Kidney (tissue), 14 donors: ENCODE measurements around the gene TFCP2L1. TPM values are rescaled to one million over a fixed set of nuclear protein-coding genes. Genes with fewer than 3 reads are reported as not detected.

Experiments
- DNase-seq, 5 donors: peaks; one replicate each; pipeline ENCODE4 v3.0.0-alpha.2; 2013 to 2020
- FAIRE-seq: peaks from 2 replicates; lab custom pipeline; 2012; peaks lifted over from hg19 to GRCh38; lab: Jason Lieb, UNC
- H3K27ac ChIP-seq, 2 donors: one replicate each; pipeline ENCODE4 v1.7.0; 2013; ENCODE audit warnings: low read depth in 2 of 2, low read length in 2 of 2, inconsistent platforms in 1 of 2
- H3K27me3 ChIP-seq: one replicate; pipeline ENCODE4 v1.7.1; 2013; ENCODE audit warnings: low read length, inconsistent platforms; ENCODE audit not compliant: control insufficient read depth, insufficient read depth
- H3K36me3 ChIP-seq, 3 donors: one replicate each; pipeline versions ENCODE4 v1.7.0 to v1.7.1; 2013; ENCODE audit warnings: low read length in 3 of 3, control low read depth in 1 of 3, inconsistent platforms in 1 of 3; ENCODE audit not compliant: insufficient read depth in 3 of 3, control insufficient read depth in 2 of 3
- H3K4me1 ChIP-seq, 3 donors: one replicate each; pipeline versions ENCODE4 v1.7.0 to v1.7.1; 2013; ENCODE audit warnings: low read length in 3 of 3, inconsistent platforms in 1 of 3, low read depth in 1 of 3; ENCODE audit not compliant: control insufficient read depth in 2 of 3, insufficient read depth in 2 of 3
- H3K4me3 ChIP-seq, 3 donors: one replicate each; pipeline versions ENCODE4 v1.7.0 to v1.8.1; 2013; ENCODE audit warnings: low read length in 3 of 3, control low read depth in 1 of 3, inconsistent platforms in 1 of 3
- H3K9ac ChIP-seq, 3 donors: one replicate each; pipeline versions ENCODE4 v1.7.0 to v1.7.1; 2013; ENCODE audit warnings: low read length in 3 of 3, control low read depth in 1 of 3, inconsistent platforms in 1 of 3
- H3K9me3 ChIP-seq, 3 donors: one replicate each; pipeline versions ENCODE4 v1.7.0 to v1.7.1; 2013; ENCODE audit warnings: low read length in 3 of 3, control low read depth in 1 of 3, inconsistent platforms in 1 of 3; ENCODE audit not compliant: control insufficient read depth in 2 of 3, insufficient read depth in 1 of 3
- intact Hi-C: fragments of 100-400 bp; cut with DNase I; formaldehyde crosslinking; loops from one replicate; pipeline ENCODE4 v1.11.1; 2022
- polyA plus RNA-seq: library from polyadenylated mRNA; stranded (reverse); fragments of 350-450 nt; fragmentation: Illumina TruSeq; extraction: RNeasy Lipid Tissue Mini Kit (QIAGEN cat#74804); gene quantifications from one replicate; pipeline ENCODE4 v1.2.3, GENCODE V29; 2014; ENCODE audit warnings: low read depth, low replicate concordance; ENCODE audit not compliant: insufficient read depth
- total RNA-seq: library from RNA; stranded (reverse); fragmentation: NEBNext Ultra II Directional; extraction: Animal tissue kit (Norgen Biotek cat#: 25700); gene quantifications from one replicate; pipeline ENCODE4 v1.2.1, GENCODE V29; 2021
- TF ChIP-seq, protein P1 (sequence below): IDR thresholded peaks from 3 replicates; pipeline ENCODE4 v1.5.1; 2012; ENCODE audit warnings: mild to moderate bottlenecking, moderate library complexity, borderline replicate concordance; ENCODE audit not compliant: insufficient read depth; ENCODE audit errors: extremely low read depth
- donor health status: control.
- donor health status: control.
- donor health status: control.
- donor health status: control.
- donor health status: control.
- donor health status: DM: yes; HTN: yes; CAD: no.
- donor health status: Normal renal cell carcinoma (clear cell type).

TFCP2L1 gene
- total and polyA plus RNA-seq, 2 donors from 2014 or later: 44.4 to 172 TPM

- no peak overlapping the region for H3K27ac ChIP-seq
- TF ChIP-seq, protein P1, sequence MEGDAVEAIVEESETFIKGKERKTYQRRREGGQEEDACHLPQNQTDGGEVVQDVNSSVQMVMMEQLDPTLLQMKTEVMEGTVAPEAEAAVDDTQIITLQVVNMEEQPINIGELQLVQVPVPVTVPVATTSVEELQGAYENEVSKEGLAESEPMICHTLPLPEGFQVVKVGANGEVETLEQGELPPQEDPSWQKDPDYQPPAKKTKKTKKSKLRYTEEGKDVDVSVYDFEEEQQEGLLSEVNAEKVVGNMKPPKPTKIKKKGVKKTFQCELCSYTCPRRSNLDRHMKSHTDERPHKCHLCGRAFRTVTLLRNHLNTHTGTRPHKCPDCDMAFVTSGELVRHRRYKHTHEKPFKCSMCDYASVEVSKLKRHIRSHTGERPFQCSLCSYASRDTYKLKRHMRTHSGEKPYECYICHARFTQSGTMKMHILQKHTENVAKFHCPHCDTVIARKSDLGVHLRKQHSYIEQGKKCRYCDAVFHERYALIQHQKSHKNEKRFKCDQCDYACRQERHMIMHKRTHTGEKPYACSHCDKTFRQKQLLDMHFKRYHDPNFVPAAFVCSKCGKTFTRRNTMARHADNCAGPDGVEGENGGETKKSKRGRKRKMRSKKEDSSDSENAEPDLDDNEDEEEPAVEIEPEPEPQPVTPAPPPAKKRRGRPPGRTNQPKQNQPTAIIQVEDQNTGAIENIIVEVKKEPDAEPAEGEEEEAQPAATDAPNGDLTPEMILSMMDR: no peak
- no peak overlapping the region for H3K9ac ChIP-seq
- H3K4me3 ChIP-seq: no peak overlapping the region
- no peaks in the 10 kb centered on the region for H3K36me3 ChIP-seq
- DNase-seq: no peak
- no peaks in the 10 kb centered on the region for H3K9me3 ChIP-seq
- no peak for FAIRE-seq
- intact Hi-C loops: no loop called here
- H3K4me1 ChIP-seq: no peaks in the 10 kb centered on the region
- no peaks in the 10 kb centered on the region for H3K27me3 ChIP-seq
These were observed 4.3 kb upstream of the TFCP2L1 start for GRCh38 chr2:121289271-121289670.

DNA sequence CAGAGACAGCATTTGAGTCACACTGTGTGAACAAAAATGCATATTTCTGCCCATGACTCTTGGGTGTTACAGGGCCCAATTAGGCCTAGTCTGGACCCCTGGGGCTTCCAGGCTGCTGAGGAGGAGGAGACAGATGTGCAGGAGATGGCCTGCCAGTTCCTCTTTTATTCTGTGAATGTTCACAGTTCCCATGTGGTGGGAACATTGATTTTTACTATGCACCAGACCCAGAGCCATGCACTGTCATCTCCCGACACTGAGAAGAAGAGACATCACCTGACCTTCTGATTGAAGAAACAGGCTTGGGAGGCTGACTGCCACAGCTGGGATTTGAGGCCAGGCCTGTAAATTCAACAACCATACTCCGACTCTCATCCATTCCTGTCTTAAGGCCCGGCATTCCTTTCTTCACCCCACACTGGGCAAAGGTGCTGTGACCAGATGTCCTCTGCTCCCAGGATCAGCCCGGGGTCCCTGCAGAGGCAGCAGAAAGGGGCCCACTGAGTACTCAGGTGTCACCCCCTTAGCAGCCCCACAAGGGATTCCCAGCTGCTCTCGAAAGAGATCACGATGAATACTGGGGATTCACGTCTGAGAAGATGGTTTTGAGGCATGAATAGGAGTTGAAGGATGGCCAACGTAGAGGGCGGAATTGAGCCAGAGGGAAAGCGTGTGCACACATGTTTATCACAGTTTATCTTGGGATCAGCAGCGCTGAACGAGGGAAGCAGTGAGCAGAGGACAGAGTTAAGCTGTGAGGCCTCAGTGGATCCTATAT is 3.6 kb upstream of the TFCP2L1 start:
- no peak for DNase-seq
- TF ChIP-seq, protein P1: no peak
- FAIRE-seq: no peak
- Histone ChIP-seq H3K27me3 (no peaks in the 10 kb centered on the region), H3K4me1 (no peaks in the 10 kb centered on the region), H3K9ac (no peak overlapping the region), H3K36me3 (no peaks in the 10 kb centered on the region), H3K27ac (no peak overlapping the region), H3K4me3 (no peak overlapping the region), H3K9me3 (no peaks in the 10 kb centered on the region)
- intact Hi-C loops: no loop called here

DNA sequence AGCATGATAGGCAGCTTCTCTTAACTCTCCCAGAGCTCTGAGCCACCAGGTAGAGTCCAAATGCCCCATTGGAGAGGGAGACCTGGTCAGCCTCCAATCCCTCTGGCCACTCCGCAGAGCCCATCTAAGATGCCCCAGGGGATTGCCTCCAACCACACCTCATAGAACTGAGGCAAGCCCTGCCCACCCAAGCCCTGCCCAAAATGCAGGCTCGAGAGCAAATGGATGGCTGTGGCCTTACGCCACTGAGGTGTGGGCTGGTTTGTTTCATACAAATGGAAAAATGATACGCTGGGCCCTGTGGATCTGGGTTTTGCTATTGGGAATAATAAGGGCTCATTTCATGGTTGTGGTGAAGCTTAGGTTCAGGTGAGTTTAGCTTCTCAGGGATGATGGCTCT is 3.0 kb upstream of the TFCP2L1 start:
- TF ChIP-seq, protein P1: no peak
- Histone ChIP-seq H3K36me3 (no peaks in the 10 kb centered on the region), H3K9me3 (no peaks in the 10 kb centered on the region), H3K27ac (no peak overlapping the region), H3K9ac (no peak overlapping the region), H3K4me3 (no peak overlapping the region), H3K4me1 (no peaks in the 10 kb centered on the region), H3K27me3 (no peaks in the 10 kb centered on the region)
- intact Hi-C loops: no loop called here
- FAIRE-seq (no peak), DNase-seq (no peak)
